GM21360 (cell line): ENCODE measurements around the gene TSC22D1.
"Not testable (repeated sequence)": the region's sequence is repeated elsewhere in the genome, so short reads cannot be mapped to it uniquely, and the experiment has no call there.

Experiments used
- ATAC-seq: cut with Tn5 transposase; IDR thresholded peaks from one replicate; pipeline ENCODE4 v1.9.1; 2021; ENCODE audit warnings: mild to moderate bottlenecking, moderate library complexity; ENCODE audit not compliant: unreplicated experiment

TSC22D1 gene

DNA sequence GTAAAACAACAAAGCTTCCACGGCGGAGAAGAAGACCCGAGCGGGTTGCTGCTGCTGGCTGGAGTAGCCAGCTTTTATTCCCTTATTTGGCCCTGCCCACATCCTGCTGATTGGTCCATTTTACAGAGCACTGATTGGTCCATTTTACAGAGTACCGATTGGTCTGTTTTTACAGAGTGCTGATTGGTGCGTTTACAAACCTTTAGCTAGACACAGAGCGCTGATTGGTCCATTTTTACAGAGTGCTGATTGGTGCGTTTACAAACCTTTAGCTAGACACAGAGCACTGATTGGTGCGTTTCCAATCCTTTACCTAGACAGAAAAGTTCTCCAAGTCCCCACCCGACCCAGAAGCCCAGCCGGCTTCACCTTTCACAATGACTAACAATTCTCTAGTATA lies 119.9 kb downstream of the TSC22D1 start:
- ATAC-seq = not testable (repeated sequence)

DNA sequence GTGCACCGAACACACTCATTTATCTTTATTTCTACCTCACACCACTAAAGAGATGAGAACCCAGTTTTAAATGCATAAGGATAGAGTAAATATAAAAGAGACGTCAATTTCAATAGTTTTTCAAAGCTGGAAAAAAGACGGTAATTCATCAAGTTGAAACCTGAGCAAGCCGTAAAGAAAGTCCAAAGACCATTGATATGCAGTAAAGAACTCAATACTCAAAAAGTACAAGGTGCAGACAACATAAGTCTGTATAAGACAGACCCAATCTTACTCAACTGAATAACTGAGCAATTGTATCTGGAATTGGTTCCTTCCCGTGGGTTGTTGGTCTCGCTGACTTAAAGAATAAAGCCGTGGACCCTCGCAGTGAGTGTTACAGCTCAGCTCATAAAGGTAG lies 120.4 kb downstream of the TSC22D1 start:
- no peak for ATAC-seq

DNA sequence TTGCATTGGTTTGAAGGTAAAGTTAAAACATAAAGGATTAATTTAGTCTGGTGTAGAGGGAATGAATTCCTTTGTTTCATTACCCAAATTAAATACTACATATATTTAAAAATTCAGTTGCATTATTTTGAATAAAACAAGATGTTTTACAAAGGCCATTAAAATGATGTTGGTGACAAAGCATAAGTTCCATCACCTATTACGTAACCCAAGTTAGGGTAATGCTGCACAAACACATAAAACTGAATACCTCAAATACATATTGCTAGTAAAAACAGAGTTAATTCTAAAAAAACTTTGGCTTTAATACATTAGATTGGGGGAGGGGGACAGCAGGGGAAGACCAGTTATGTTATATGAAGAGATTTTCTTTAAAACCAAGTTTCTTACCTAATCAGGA lies 122.2 kb downstream of the TSC22D1 start:
- ATAC-seq = no peak

DNA sequence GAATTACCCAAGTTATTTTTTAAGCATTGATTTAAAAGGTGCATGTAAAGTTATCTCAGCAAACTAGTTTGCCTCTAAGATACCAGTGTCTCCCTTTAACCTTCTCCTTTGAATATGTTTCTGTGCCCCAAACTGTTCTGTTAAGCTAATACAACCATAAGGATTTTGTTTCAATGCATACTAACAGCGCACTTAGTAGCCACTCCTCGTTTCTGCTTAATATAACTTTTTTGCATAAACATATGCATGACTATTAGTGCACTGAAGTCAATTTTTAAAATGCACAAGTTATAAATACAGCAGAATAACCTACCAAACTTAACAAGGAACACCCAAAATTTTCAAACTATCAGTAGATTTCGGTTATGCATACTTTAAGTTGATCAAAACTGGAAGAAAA lies 123.1 kb downstream of the TSC22D1 start:
- ATAC-seq = no peak

DNA sequence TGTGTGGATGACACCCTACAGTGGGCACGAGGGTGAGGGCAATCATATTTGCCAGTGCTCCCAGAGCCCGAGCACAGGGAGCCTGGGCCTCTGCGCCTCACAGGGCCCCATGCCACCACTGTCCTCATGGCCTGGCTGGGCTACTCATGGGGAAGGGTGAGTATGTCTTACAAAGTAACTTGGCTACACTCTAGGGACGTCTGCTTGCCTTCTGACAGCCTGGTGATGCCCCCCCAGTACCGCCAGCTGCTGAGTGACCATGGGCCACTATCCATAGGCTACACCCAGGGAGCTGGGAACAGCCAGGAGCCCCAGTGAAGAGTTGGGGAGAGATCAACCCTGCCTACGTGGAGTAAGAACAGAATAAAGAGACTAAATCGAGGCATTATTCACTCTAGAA lies 123.7 kb downstream of the TSC22D1 start:
- no peak for ATAC-seq

DNA sequence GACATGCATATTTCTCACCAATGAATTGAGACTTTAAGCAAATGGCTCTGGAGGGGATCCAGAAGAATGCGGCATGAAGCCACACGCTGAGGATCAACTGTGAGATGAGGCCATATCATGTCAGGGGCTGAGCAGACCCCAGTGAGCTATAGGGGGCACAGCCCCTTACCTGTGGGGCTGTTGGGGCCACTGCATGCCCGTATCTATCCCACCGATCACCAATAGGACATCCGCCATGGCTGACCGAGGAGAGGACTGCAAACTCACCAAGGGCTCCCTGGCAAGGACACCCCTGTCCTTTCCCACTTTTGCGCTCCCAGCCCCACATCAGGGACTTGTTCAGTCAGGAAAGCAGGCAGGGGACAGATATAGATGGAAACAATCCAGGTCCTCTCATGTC lies 124.5 kb downstream of the TSC22D1 start:
- no peak for ATAC-seq

DNA sequence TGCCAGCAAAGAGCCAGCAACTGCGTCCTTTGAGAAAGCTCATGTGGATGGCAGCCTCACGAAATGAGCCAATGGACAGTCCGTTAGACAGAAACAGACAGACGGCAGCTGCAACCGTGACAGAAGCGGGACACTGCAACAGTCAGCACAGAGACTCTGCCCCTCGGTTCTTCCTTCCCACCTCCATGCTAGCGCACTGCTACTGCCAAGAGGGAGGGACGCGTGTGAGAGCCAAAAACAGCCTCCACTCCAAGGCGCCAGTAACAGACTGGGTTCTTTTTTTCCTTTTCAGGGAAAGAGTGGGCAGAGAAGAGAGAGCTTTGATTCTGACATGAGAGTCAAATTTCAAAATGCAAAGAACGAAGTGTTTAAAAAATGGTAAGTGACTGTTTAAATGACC lies 125.0 kb downstream of the TSC22D1 start:
- ATAC-seq = no peak

DNA sequence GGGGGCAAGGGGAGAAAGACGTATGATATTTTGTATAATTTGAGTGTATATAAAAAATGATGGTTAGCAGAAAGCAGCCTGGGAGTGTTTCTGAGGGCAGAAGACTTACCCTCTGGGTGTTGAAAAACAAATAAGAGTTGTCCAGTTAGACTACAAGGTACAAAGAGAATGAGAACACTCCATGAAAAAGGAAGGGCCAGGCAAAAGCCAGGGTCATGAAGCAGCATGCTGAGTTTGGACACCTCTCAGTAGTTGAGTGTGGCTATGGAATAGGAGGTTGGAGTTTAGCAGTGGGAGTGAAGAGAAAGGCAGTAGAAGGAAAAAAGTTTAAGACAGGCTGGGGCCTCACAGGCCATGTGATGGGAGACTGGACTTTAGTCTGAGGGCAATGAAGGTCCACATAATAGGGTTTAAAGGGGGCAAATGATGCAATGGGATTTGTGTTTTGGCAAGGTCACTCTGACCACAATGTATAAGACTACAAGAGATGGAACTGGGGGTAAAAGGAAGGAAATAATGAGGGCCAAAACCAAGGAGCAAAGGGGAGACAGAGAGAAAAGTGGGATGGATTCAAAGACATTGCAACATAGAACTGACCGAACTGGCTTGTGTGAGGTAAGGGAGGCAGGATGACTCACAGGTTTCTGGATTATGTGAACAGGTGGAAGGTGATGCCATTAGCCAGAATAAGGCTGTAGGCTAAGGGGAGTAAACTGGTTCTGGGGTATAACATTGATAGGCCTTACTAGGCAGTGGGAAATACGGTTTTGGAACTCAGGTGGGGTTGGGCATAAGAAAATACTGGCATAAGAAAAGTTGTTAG lies 125.9 kb downstream of the TSC22D1 start:
- no peak for ATAC-seq

DNA sequence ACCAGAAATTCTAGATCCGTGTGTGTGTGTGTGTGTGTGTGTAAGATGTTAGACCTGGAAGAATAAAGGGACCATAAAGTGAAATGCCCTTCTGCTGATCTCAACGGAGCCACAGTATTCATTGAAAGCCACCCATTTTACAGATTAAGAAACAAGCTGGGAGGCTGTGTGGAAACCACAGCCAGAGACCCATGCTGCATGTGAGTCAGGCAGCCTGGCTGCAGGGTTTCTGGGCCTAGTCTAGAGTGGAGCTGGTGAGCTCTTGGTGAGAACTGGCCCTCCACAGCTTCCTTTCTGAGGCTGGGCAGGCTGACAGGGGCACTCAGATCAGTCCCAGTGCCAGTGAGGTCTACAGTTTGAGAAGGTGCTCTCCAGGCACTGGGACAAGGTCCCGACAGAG lies 127.3 kb downstream of the TSC22D1 start:
- no peak for ATAC-seq

DNA sequence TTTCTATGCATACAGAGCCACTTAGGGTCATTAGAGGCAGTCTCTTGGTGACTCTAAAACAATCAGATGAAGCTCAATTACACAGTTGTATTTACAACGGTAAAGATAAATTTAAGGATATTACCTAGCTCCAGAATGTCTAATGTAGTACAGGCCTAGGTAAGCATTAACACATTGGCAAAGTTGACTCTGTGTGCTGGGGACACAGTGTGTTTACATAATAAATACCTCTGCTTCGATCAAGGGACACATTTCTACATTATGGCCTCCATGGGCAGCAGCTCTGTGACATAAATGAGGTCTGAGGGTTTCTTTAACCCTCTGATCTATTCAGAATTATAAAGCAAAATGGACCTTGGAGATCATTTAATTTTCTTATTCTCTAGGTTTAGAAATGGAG lies 127.8 kb downstream of the TSC22D1 start:
- no peak for ATAC-seq

DNA sequence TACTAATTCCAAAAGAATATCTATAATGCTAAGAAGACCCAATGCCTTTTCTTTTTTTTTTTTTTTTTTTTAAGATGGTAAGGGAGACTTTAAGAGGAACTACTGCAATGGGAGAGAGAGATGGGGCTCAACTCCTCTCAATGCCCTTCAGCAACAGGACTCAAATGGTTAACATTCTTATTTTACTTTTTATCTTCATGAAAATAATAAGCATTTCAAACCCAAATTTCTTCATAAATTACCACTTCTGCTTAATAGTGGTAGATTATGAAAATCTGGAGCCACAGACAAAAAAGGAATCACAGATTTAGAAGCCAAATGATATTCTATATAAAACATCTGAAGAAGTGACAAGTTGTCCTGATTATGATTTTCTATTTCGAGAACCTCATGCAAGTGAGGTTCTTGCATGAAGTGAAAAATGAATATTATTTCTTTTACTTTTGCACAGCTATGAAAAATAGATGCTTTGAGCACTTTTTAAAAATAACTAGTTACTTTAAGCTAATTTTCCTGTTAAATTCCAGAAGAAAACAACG lies 128.3 kb downstream of the TSC22D1 start:
- ATAC-seq = no peak

DNA sequence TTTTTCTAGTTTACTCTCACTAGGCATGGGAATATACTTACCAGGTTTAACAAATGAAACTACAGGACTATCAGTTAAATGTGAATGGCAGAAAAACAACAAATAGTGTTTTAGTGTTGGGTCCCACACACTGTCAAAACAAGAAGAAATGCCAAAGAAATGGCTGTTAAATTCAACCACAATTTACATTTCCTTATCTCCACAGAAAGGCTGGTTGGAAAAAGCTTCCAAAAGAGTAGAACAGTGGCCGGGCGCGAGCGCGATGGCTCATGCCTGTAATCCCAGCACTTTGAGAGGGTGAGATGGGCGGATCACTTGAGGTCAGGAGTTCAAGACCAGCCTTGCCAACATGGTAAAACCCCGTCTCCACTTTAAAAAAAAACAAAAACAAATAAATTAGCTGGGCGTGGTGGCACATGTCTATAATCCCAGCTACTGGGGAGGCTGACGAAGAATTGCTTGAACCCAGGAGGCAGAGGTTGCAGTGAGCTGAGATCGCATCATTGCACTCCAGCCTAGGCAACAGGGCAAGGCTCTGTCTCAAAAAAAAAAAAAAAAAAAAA lies 136.0 kb downstream of the TSC22D1 start:
- no peak for ATAC-seq

DNA sequence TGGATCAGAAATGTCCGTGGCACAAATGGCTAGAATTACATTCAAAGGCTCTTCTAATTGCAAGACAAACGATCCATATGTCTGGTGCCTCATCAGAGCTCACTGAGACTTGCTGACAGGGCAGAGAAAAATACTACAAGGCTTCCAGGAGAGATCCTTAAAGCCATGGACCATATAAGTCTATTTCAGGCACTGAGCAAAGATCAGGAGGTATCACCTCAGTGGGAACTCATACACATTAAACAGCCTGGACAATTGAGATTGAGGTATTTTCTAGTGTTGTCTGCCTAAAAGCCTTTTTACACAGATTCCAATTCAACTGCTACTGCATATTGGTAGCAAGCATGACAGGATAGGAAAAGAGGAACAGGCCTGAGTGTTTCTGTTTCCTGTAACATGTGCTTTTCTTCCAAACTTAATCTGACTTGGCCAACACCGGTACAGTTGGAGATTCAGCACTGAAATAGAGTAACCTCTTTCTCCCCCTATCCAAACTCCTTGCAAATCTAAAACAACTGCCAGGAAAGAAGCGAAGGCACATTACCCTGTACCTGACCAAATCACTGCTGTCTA lies 136.6 kb downstream of the TSC22D1 start:
- no peak for ATAC-seq

DNA sequence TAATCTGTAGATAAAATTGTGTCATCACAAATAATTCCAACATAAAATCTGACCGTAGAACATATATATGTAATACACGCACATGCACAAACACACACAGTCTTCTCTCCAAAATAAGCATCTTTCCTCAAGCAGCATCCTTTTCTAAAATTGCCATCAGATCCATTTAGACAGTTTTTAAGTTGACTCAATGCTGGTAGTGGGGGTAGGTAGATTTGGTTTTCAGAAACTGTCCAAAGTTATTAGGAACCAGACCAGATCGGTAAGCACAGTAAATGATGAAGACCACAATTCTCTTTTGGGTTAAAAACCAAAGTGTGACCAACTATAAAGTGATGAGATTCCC lies 137.9 kb downstream of the TSC22D1 start:
- ATAC-seq = no peak

DNA sequence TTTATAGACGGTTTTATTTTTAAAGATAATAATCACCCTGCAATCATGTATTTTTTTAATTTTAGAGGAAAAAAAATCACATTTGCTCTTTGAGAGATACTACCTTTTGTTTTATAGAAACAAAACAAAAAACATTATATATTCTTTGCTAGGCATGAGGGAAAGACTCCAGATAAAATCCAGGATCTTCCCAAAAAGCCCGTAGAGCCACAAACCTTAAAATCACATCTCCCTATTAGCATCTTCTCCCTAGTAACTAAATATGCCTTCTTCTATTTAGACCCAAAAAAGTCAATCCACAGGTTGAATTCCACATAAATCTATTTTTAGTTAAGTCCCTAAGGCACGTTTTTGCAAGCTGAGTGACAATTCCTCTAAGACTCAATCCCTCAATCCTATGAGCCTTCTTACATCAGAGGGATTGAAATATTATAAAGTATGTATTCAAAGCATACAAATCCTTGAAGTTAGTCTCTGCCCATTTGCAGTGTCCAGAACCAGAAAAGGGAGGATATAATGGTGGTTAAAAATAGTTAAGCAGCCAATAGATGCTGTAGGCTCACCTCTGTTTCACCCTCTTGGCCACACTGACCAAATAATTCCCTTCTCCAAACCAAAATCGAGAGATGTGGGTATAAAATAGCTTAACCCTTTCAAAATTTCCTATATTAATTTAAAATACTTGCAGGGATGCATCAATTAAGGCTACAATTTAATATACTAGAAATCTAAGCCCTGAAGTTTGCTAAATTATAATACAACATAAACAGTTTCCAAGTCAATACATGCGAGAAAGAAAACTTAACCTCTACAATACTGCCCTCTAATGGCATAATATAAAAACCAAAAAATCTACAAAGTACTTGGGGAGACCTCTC lies 138.5 kb downstream of the TSC22D1 start:
- ATAC-seq = no peak

DNA sequence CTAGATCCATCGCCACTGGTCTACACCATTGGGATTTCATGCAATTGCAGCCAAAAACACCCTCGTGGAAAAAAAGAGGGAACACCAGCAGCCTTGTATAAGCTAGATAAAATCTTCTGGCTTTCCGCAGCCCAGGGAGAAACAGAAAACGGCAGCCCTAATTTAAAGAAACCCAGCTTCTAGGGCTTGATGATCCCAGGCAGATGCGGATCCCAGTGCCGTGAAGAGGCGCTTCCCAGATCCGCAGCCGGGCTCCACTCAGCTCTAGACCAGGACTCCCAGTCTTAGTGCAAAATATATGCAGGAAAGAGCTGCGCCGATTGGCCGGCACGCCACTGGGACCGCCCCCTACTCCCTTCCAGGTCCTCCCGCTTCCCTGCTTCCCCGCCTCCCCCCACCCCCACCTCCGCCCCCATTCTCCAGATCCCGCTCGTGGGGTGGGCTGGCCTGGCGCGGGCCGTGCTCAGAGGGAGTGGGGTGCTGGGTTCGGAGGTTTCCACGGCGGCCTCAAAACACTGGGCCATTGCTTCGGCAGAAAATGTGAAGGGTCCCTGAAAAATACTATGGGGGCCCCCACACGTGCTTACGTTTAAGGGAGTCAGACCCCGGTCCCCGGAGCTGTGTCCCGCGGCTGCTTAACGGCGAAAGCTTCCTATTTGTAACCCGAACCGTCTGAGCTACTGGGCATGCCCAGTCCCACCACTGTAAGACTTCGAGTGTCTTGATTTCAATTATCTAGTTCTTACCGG lies 139.4 kb downstream of the TSC22D1 start:
- no peak for ATAC-seq

DNA sequence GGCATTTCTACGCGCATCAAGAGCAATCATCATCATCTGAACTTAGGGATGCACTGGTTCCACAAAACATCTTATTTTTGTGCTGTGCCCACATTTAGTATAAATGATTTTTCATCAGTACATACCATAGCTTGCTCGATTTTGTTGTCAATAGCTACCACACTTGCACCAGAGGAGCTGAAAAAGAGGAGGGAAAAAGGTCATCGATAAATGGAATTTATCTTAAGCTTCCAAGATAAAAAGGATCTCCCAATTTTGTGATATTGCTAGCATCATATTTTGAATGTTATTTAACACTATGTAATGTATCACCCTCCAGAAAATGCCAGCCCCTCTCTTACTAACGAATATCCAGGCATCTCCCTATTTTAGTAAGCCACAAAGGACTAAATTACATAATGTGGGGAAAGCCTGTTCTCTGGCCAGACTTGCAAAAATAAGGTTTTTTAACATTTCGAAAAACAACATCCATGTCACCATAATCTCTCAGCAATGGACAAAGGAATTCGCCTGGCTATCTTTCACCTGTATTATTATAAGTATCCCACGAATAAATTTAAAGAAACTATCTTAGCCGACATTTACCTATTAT lies 140.1 kb downstream of the TSC22D1 start:
- ATAC-seq = no peak

DNA sequence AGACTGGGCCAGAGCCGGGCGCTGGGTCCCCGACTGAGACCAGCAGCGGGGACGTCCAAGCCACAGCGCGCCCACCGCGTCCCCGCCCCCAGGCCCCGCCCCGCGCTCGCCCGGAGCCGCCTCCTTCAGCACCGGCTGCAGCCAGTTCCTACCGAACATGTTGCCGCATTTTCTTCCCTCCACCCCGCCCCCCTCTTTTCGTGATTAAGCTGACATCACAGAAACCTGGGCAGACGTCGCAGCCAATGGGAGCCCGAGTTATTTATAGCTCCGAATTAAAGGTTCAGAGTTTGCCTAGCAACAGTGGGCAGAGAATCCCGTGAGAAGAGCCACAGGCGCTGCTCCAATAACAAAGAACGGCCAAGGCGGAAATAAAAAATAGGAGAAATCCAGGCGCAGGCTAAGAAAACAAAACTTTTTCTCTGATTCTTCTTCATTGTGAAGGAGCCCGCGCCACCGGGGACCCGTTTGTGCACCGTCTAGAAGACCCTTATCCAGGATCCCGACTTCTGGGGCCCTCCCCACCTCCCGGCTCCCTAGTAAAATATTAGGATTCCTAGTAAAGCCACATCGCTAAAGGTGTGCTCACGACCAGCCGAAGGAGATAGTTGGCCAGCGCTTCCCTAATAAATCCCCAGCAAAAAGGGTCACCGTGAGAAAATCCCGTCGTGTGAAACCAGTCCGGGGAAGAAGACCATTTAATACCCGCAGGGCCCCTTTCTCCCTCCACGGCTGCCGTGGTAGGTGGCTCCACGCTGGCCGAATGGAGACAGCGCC lies 140.8 kb downstream of the TSC22D1 start:
- peak; percentile 78 for ATAC-seq

DNA sequence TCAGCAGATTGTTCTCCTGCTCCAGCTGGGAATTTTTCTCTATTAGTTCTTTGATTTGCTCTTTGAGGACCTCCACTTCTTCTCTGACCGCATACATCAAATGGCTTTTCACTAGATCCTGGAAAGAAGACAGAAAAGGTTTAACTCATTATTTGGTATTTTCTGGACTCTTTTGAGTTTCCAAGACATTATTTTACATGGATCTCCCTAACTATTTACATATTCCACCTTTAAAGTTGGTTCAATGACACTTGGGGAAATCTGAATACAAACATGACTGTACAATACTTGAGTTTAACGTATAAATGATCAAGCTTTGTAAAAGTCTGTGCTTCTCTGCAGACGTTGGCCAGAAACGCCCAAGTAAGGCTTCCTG lies 141.4 kb downstream of the TSC22D1 start:
- no peak for ATAC-seq
